SIG-M5 (cell line): ENCODE measurements around the gene RNU11.
"Not testable (repeated sequence)": the region's sequence is repeated elsewhere in the genome, so short reads cannot be mapped to it uniquely, and the experiment has no call there.

Source experiments
- DNase-seq: peaks from one replicate; lab custom pipeline; 2025; lab: John Stamatoyannopoulos, UW

The RNU11 gene

DNA sequence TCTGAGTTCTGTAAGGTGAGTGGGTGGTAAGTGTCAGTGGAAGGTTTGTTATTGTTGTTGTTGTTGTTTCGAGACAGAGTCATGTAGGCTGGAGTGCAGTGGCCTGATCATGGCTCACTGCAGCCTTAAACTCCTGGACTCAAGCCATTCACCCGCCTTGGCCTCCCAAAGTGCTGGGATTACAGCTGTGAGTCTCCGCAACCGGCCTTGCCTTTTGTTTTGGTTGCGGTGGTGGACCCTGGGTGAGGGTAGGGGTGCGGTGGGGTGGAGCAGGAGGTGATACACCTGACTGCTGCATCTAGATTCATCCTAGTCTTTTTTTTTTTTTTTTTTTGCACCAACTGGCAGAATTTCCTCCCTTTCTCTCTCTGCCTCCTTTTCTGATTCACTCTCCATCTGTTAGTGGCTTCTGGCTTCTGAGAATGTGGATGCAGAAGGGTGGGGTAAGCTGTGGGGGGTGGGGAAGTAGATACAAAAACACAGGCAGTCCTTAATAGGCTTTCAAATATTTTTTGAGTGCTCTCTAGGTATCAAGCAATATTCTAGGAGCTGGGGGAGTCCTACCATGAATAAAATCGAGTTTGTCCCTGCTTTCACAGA is 15.6 kb downstream of the RNU11 start:
- no peak for DNase-seq

DNA sequence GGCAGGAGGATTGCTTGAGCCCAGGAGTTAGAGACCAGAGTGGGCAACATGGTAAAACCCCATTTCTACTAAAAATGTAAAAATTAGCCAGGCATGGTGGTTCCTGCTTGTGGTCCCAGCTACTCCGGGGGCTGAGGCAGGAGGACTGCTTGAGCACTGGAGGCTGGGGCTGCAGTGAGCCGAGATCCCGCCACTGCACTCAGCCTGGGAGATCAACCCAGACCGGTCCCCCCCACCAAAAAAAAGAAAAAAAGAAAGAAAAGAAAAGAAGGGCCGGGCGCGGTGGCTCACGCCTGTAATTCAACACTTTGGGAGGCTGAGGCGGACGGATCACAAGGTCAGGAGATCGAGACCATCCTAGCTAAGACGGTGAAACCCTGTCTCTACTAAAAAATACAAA is 18.4 kb downstream of the RNU11 start:
- no peak for DNase-seq

DNA sequence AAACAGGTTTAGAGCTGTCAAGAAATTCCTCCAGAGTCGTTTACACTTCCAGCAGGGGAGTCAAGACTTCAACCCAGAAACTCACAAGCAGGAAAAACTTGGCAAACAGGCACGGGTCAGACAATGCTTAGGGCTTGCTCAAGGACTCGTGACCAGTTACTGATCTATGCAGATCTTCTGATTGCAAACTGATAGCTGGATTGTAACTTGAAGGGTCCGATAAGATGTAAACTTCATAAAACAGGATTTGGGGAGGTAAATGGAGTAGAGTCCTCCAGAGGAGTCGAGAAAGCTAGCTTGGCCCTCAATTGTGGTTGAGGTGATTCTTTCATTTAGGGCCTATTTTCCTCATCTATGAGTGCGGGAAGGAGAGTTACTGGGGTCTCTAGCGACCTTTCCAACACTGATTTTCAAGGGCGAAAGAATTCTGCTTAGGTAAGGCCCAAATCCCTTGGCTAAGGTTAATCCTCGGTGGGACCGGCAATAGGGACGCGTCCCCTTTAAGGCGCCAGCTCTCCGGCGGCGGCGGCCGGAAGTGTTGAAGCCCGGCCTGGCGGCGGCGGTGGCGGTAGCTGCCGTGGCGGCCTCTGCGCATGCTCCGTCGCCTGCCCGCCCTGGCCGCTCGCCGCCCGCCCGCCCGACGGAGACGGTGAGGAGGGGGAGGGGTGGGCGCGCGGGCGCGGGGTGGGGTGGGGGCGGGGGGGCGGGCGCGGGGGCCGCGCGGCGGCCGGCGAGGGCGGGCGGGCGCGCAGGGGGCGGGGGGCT is 20.0 kb downstream of the RNU11 start, which contains the start of gene GMEB1:
TSS of gene GMEB1 (plus strand) at position 594 of the 765 bp plus-strand sequence. CDS start 14,829 bp downstream, outside the sequence.
- no peak for DNase-seq

GRCh38 chr1:28668956-28669723 is 20.7 kb downstream of the RNU11 start:
- DNase-seq, result no peak

DNA sequence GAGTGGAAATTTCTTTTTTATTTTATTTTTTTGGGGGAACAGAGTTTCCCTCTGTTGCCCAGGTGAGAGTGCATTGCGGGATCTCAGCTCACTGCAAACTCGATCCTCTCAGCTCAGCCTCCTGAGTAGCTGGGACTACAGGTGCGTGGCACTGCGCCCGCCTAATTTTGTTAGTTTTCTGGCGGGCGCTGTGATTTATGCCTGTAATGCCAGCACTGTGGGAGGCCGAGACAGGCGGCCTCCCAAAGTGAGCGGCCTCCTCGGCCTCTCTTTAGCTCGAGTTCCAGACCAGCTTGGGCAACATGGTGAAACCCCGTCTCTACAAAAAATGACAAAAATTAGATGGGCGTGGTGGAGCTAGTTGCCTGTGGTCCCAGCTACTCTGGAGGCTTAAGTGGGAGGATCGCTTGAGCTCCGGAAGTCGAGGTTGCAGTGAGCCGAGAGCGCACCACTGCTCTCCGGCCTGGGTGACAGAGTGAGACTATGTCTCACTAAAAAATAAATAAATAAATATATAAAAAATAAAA is 22.9 kb downstream of the RNU11 start:
- no peak for DNase-seq

GRCh38 chr1:28672971-28673370 is 24.6 kb downstream of the RNU11 start:
- not testable (repeated sequence) for DNase-seq

DNA sequence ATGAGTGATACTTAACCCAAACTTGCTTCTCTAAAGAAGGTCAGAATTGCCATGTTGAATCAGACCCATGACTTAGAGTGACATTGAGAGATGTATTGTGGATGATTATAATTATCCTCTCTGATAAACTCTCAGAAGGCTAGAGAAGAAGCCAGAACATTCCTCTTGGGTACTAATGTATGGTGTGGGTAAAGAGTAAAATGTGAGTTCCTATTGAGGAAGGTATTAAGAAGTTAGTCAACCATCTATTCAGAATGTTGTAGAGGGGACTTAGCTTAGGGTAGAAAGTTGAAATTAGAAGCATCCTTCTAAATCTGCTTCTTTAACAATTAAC is 27.5 kb downstream of the RNU11 start:
- DNase-seq, result no peak

GRCh38 chr1:28680151-28680550 is 31.8 kb downstream of the RNU11 start:
- DNase-seq, result no peak

DNA sequence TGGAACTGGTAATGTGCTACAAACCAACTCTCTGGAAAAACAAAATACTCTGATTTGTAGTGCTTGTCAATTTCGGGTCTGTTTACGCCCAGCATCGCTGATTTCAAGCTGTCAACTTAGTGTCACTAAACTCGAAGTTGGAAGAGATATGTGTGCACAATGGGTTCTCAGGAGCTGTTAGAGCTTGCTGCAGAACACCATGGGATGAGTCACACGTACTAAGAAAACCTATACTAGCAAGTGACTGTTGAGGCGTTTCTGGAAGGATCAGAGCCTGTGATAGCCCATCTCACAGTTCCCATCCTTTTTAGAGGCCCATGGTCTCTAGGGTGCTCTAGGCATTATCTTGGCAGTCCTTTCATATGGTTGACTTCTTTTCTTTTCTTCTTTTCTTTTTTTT is 34.4 kb downstream of the RNU11 start:
- DNase-seq, result no peak

DNA sequence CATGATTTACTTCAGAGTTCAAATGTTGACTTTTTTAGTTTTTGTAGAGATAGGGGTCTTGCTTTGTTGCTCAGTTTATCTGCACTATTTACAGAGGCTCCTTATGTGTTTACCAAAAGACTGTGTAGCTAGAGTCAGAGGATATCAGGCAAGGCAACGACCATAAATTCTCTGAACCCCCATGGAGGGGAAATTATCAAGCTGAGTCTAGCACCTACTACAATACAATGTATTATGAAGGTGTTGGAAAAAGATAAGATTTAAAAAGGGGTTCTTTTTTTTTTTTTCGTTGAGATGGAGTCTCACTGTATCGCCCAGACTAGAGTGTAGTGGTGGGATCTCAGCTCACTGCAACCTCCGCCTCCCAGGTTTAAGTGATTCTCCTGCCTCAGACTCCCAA is 36.5 kb downstream of the RNU11 start:
- no peak for DNase-seq

- not testable (repeated sequence) for DNase-seq
Measured at GRCh38 chr1:28691627-28692026, 43.2 kb downstream of the RNU11 start.
